H9 (cell line): ENCODE measurements around the gene EXOSC10. TPM values are rescaled to one million over a fixed set of nuclear protein-coding genes. Genes with fewer than 3 reads are reported as not detected.

ENCODE experiments used
- DNase-seq: peaks from one replicate; pipeline ENCODE4 v3.0.0-alpha.2; 2017
- H2AFZ ChIP-seq: one replicate; pipeline ENCODE4 v1.6.1; 2013; ENCODE audit warnings: mild to moderate bottlenecking, low read length, control low read depth, moderate library complexity
- H2AK5ac ChIP-seq: 2 replicates; pipeline ENCODE4 v1.6.1; 2013; ENCODE audit warnings: low read length, control low read depth, mixed read lengths; ENCODE audit not compliant: insufficient read length
- H2BK120ac ChIP-seq: one replicate; pipeline ENCODE4 v1.6.1; 2013; ENCODE audit warnings: low read depth, mild to moderate bottlenecking, low read length, control low read depth, inconsistent platforms; ENCODE audit not compliant: poor library complexity, severe bottlenecking
- H2BK12ac ChIP-seq: 2 replicates; pipeline ENCODE4 v1.6.1; 2013; ENCODE audit warnings: low read length, control low read depth, mixed read lengths, low read depth; ENCODE audit not compliant: insufficient read length
- H2BK15ac ChIP-seq: 2 replicates; pipeline ENCODE4 v1.6.1; 2013; ENCODE audit warnings: low read depth, low read length, control low read depth
- H2BK20ac ChIP-seq: one replicate; pipeline ENCODE4 v1.6.1; 2013; ENCODE audit warnings: low read depth, mild to moderate bottlenecking, low read length, control low read depth, inconsistent platforms; ENCODE audit not compliant: poor library complexity, severe bottlenecking
- H2BK5ac ChIP-seq: 2 replicates; pipeline ENCODE4 v1.6.1; 2013; ENCODE audit warnings: low read length, control low read depth, mixed read lengths; ENCODE audit not compliant: insufficient read length
- H3K14ac ChIP-seq: 2 replicates; pipeline ENCODE4 v1.6.1; 2013; ENCODE audit warnings: low read length, control low read depth; ENCODE audit not compliant: insufficient read depth
- H3K18ac ChIP-seq: 2 replicates; pipeline ENCODE4 v1.6.1; 2013; ENCODE audit warnings: low read depth, mild to moderate bottlenecking, mixed read lengths, low read length, control low read depth; ENCODE audit not compliant: insufficient read length
- H3K23ac ChIP-seq: 2 replicates; pipeline ENCODE4 v1.6.1; 2013; ENCODE audit warnings: low read length, control low read depth, mixed read lengths, low read depth; ENCODE audit not compliant: insufficient read length
- H3K23me2 ChIP-seq: 2 replicates; pipeline ENCODE4 v1.6.1; 2013; ENCODE audit warnings: low read depth, mild to moderate bottlenecking, mixed read lengths, low read length, control low read depth; ENCODE audit not compliant: insufficient read length, poor library complexity, severe bottlenecking
- H3K27ac ChIP-seq: 2 replicates; pipeline ENCODE4 v1.5.1; 2013; ENCODE audit warnings: low read length, control low read depth, mixed read lengths, low read depth; ENCODE audit not compliant: insufficient read length
- H3K27me3 ChIP-seq: 2 replicates; pipeline ENCODE4 v1.6.1; 2013; ENCODE audit warnings: low read length, control low read depth, inconsistent platforms; ENCODE audit not compliant: insufficient read depth
- H3K4ac ChIP-seq: 2 replicates; pipeline ENCODE4 v1.6.1; 2013; ENCODE audit warnings: low read depth, mild to moderate bottlenecking, control low read depth, inconsistent platforms, low read length, moderate library complexity
- H3K4me1 ChIP-seq: 2 replicates; pipeline ENCODE4 v1.6.1; 2013; ENCODE audit warnings: low read length, control low read depth, inconsistent platforms; ENCODE audit not compliant: insufficient read depth
- H3K4me2 ChIP-seq: 2 replicates; pipeline ENCODE4 v1.6.1; 2013; ENCODE audit warnings: low read length, control low read depth, mixed read lengths; ENCODE audit not compliant: insufficient read length, insufficient read depth
- H3K56ac ChIP-seq: 2 replicates; pipeline ENCODE4 v1.6.1; 2013; ENCODE audit warnings: low read depth, mild to moderate bottlenecking, mixed read lengths, low read length, control low read depth; ENCODE audit not compliant: insufficient read length
- H3K79me1 ChIP-seq: 2 replicates; pipeline ENCODE4 v1.6.1; 2013; ENCODE audit warnings: low read depth, mild to moderate bottlenecking, moderate library complexity, low read length, control low read depth, inconsistent platforms; ENCODE audit not compliant: insufficient read depth, poor library complexity, severe bottlenecking
- H3K79me2 ChIP-seq: 2 replicates; pipeline ENCODE4 v1.6.1; 2013; ENCODE audit warnings: low read length, control low read depth, inconsistent platforms; ENCODE audit not compliant: insufficient read depth
- H3K9ac ChIP-seq: 2 replicates; pipeline ENCODE4 v1.6.1; 2013; ENCODE audit warnings: low read length, control low read depth, mixed read lengths; ENCODE audit not compliant: insufficient read length; ENCODE audit errors: extremely low read depth
- H3K9me3 ChIP-seq: one replicate; pipeline ENCODE4 v1.6.1; 2013; ENCODE audit warnings: low read depth, low read length, inconsistent platforms; ENCODE audit not compliant: control insufficient read depth
- H3T11ph ChIP-seq: one replicate; pipeline ENCODE4 v1.6.1; 2013; ENCODE audit warnings: mild to moderate bottlenecking, low read length, control low read depth, inconsistent platforms
- H4K20me1 ChIP-seq: one replicate; pipeline ENCODE4 v1.6.1; 2013; ENCODE audit not compliant: control insufficient read depth, insufficient read length, insufficient read depth
- H4K5ac ChIP-seq: 2 replicates; pipeline ENCODE4 v1.6.1; 2013; ENCODE audit warnings: low read depth, mild to moderate bottlenecking, mixed read lengths, low read length, control low read depth; ENCODE audit not compliant: insufficient read length
- H4K8ac ChIP-seq: replicated peaks from 2 replicates; pipeline ENCODE4 v1.6.1; 2013; ENCODE audit warnings: low read length, control low read depth, mixed read lengths, low read depth; ENCODE audit not compliant: insufficient read length
- H4K91ac ChIP-seq: 2 replicates; pipeline ENCODE4 v1.6.1; 2013; ENCODE audit warnings: low read depth, mild to moderate bottlenecking, moderate library complexity, mixed read lengths, low read length, control low read depth; ENCODE audit not compliant: insufficient read length
- H3K27ac Mint-ChIP-seq, 3 experiments: 2 replicates in 2 of 3; 3 replicates in 1 of 3; pipeline ENCODE4 v1.8.0; 2020 to 2021; ENCODE audit warnings: mixed read lengths in 3 of 3, mild to moderate bottlenecking in 1 of 3, moderate library complexity in 1 of 3
- H3K27me3 Mint-ChIP-seq: 2 replicates; pipeline ENCODE4 v1.8.0; 2021; ENCODE audit warnings: low read depth, mild to moderate bottlenecking, moderate library complexity, mixed read lengths
- H3K36me3 Mint-ChIP-seq, 3 experiments: 2 replicates in 2 of 3; 3 replicates in 1 of 3; pipeline ENCODE4 v1.8.0; 2020 to 2021; ENCODE audit warnings: low read depth in 3 of 3, mixed read lengths in 3 of 3; ENCODE audit not compliant: insufficient read depth in 1 of 3
- H3K4me1 Mint-ChIP-seq, 2 experiments: 2 replicates each; pipeline ENCODE4 v1.8.0; 2020; ENCODE audit warnings: mixed read lengths in 2 of 2
- H3K4me3 Mint-ChIP-seq, 2 experiments: 2 replicates in 1 of 2; 3 replicates in 1 of 2; pipeline ENCODE4 v1.8.0; 2020 to 2021; ENCODE audit warnings: mild to moderate bottlenecking in 2 of 2, mixed read lengths in 2 of 2, moderate library complexity in 1 of 2
- H3K9me3 Mint-ChIP-seq, 2 experiments: 2 replicates in 1 of 2; 3 replicates in 1 of 2; pipeline ENCODE4 v1.8.0; 2020; ENCODE audit warnings: mild to moderate bottlenecking in 2 of 2, mixed read lengths in 2 of 2, moderate library complexity in 1 of 2
- WGBS: extraction: QIAGEN DNeasy Blood & Tissue Kit; methylation state at CpG from one replicate; pipeline ENCODE4 v1.1.7; 2013; ENCODE audit warnings: missing lambda C conversion rate, low lambda C conversion rate, mixed read lengths; ENCODE audit not compliant: insufficient read length; ENCODE audit errors: extremely low coverage; 5-methylcytosine and 5-hydroxymethylcytosine counted together
- total RNA-seq: library from RNA; stranded (reverse); gene quantifications from 2 replicates; pipeline ENCODE4 v1.2.1, GENCODE V29; 2021
- TF ChIP-seq, protein P1 (sequence below): fragments of 200-600 bp; sonication (generic); conservative IDR thresholded peaks from 3 replicates; pipeline ENCODE4 v1.8.0; 2021; ENCODE audit warnings: antibody characterized with exemption, mild to moderate bottlenecking

Gene EXOSC10
- total RNA-seq, 1 experiment from 2014 or later: 83.4 TPM

DNA sequence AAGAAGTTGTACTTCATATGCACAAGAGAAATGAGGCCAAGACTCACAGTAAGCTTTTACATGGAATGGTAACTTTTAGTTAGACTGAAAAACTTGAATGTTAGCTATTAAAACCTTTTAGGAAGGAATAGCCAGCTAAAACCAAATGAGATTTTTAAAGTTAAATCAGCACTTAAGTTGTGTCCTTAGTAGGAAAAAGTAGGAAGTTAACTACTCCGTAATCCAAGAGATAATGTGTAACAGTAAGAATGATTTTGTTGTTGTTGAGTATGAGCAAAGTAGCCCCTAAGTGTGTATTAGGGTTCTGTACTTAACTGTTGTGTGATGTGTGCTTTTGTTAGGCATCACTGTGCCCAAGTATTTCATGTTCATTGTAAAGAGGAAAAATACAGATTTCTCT is 74.1 kb downstream of the EXOSC10 start:
- no peak overlapping the region for H3K4me3 Mint-ChIP-seq
- H2BK12ac ChIP-seq: no peak overlapping the region
- no peaks in the 10 kb centered on the region for H3K23me2 ChIP-seq
- H2BK120ac ChIP-seq: no peak overlapping the region
- no peak overlapping the region for H3K9ac ChIP-seq
- H3K9me3 Mint-ChIP-seq: no peaks in the 10 kb centered on the region
- no CpG with 5 or more reads among the region's 1 CpG for WGBS
- H3K56ac ChIP-seq: no peak overlapping the region
- no peak overlapping the region for H3K4ac ChIP-seq
- no peaks in the 10 kb centered on the region for H4K20me1 ChIP-seq
- H4K91ac ChIP-seq: no peak overlapping the region
- DNase-seq: no peak
- H3K4me2 ChIP-seq: no peak overlapping the region
- no peaks in the 10 kb centered on the region for H3K4me1 ChIP-seq
- no peak overlapping the region for H2BK15ac ChIP-seq
- no peak overlapping the region for H4K8ac ChIP-seq
- no peak overlapping the region for H2AK5ac ChIP-seq
- H3K27me3 Mint-ChIP-seq: no peaks in the 10 kb centered on the region
- H3K9me3 ChIP-seq: no peaks in the 10 kb centered on the region
- no peak overlapping the region for H3K23ac ChIP-seq
- H3K27me3 ChIP-seq: no peaks in the 10 kb centered on the region
- no peak overlapping the region for H4K5ac ChIP-seq
- no peak overlapping the region for H3T11ph ChIP-seq
- H3K79me1 ChIP-seq: peaks cover 2% of the 10 kb centered on the region
- H2AFZ ChIP-seq: no peak overlapping the region
- no peak overlapping the region for H3K14ac ChIP-seq
- H2BK20ac ChIP-seq: no peak overlapping the region
- H3K27ac Mint-ChIP-seq: peak overlapping the region in 1 of 3 experiments; percentile 52; a peak in 1 of 7 replicates
- TF ChIP-seq, protein P1, sequence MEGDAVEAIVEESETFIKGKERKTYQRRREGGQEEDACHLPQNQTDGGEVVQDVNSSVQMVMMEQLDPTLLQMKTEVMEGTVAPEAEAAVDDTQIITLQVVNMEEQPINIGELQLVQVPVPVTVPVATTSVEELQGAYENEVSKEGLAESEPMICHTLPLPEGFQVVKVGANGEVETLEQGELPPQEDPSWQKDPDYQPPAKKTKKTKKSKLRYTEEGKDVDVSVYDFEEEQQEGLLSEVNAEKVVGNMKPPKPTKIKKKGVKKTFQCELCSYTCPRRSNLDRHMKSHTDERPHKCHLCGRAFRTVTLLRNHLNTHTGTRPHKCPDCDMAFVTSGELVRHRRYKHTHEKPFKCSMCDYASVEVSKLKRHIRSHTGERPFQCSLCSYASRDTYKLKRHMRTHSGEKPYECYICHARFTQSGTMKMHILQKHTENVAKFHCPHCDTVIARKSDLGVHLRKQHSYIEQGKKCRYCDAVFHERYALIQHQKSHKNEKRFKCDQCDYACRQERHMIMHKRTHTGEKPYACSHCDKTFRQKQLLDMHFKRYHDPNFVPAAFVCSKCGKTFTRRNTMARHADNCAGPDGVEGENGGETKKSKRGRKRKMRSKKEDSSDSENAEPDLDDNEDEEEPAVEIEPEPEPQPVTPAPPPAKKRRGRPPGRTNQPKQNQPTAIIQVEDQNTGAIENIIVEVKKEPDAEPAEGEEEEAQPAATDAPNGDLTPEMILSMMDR: no peak
- no peak overlapping the region for H2BK5ac ChIP-seq
- H3K4me1 Mint-ChIP-seq: peaks cover 5 to 27% of the 10 kb centered on the region in 2 experiments
- H3K79me2 ChIP-seq: no peaks in the 10 kb centered on the region
- no peak overlapping the region for H3K18ac ChIP-seq
- H3K36me3 Mint-ChIP-seq: peaks cover 33 to 81% (median 66%) of the 10 kb centered on the region in 3 experiments; a peak in 6 of 7 replicates
- no peak overlapping the region for H3K27ac ChIP-seq
